Thyroid gland (tissue), 4 donors: ENCODE results near the gene MTHFSD. TPM values are rescaled to one million over a fixed set of nuclear protein-coding genes. Genes with fewer than 3 reads are reported as not detected.

Experiments used
- DNase-seq, 2 donors: peaks; one replicate each; pipeline ENCODE4 v3.0.0-alpha.2; 2019
- H3K27ac ChIP-seq, 3 donors: fragments of 200-600 bp; sonication (generic); 1 replicate in 2 of 3; 2 replicates in 1 of 3; pipeline ENCODE4 v1.5.1; 2016 to 2019; ENCODE audit warnings: mild to moderate bottlenecking in 1 of 3, moderate library complexity in 1 of 3
- H3K27me3 ChIP-seq: fragments of 200-600 bp; sonication (generic); one replicate; pipeline ENCODE4 v1.5.1; 2019
- H3K36me3 ChIP-seq, 2 donors: fragments of 200-600 bp; sonication (generic); one replicate each; pipeline ENCODE4 v1.5.1; 2016 to 2019
- H3K4me1 ChIP-seq, 2 donors: fragments of 200-600 bp; sonication (generic); one replicate each; pipeline ENCODE4 v1.5.1; 2017 to 2019
- H3K4me3 ChIP-seq, 3 donors: fragments of 200-600 bp; sonication (generic); replicated peaks in 1 of 3; 1 replicate in 2 of 3; 2 replicates in 1 of 3; pipeline ENCODE4 v1.5.1; 2016; ENCODE audit warnings: mild to moderate bottlenecking in 1 of 3
- H3K9me3 ChIP-seq: fragments of 200-600 bp; sonication (generic); one replicate; pipeline ENCODE4 v1.5.1; 2017
- CTCF ChIP-seq, 6 experiments: fragments of 200-600 bp in 3 of 6; fragments of 450-650 bp in 3 of 6; sonication (generic) in 3 of 6; IDR thresholded peaks; one replicate each; pipeline ENCODE4 v1.5.1; 2016 to 2019; ENCODE audit warnings: antibody characterized with exemption in 6 of 6, mild to moderate bottlenecking in 2 of 6, inconsistent platforms in 1 of 6, moderate library complexity in 1 of 6
- POLR2A ChIP-seq, 2 donors: fragments of 450-650 bp; IDR thresholded peaks; one replicate each; pipeline ENCODE4 v1.6.1; 2017; ENCODE audit warnings: antibody characterized with exemption in 2 of 2, mild to moderate bottlenecking in 2 of 2, moderate library complexity in 1 of 2
- WGBS, 2 donors: methylation state at CpG; one replicate each; pipeline ENCODE4 v1.1.5; 2017; 5-methylcytosine and 5-hydroxymethylcytosine counted together
- intact Hi-C: fragments of 100-400 bp; cut with DNase I; formaldehyde crosslinking; loops from one replicate; pipeline ENCODE4 v1.15.1; 2023
- total RNA-seq, 4 donors: library from RNA; depleted of rRNA; stranded (reverse); fragments of >200 nt; gene quantifications; one replicate each; pipeline ENCODE4 v1.2.3, GENCODE V29; 2016

The MTHFSD gene
- total RNA-seq, 4 donors from 2014 or later: 21.2 to 27.4 (median 25.2) TPM

- Histone ChIP-seq H3K9me3 (no peaks in the 10 kb centered on the region), H3K27ac (no peak overlapping the region), H3K4me1 (peaks cover 0 to 6% of the 10 kb centered on the region in 2 donors), H3K27me3 (peaks cover 17% of the 10 kb centered on the region), H3K4me3 (no peak overlapping the region), H3K36me3 (no peaks in the 10 kb centered on the region)
- WGBS, 2 donors: 80 to 86% methylated on average over 13 to 16 of the region's 16 CpGs
- intact Hi-C loops: loop anchor here (5.0 kb wide), 1 partner anchor 182 kb away; no protein-coding TSS in a partner anchor
- no peak for DNase-seq
- TF ChIP-seq CTCF (IDR thresholded peaks at IDR 0.05) (no peak), POLR2A (IDR thresholded peaks at IDR 0.05) (no peak)
These were observed 35.9 kb downstream of the MTHFSD start for GRCh38 chr16:86519007-86519648.

GRCh38 chr16:86517652-86518258, 37.3 kb downstream of the MTHFSD start:
- no peak overlapping the region for H3K4me3 ChIP-seq
- H3K9me3 ChIP-seq: no peaks in the 10 kb centered on the region
- peaks cover 18% of the 10 kb centered on the region for H3K27me3 ChIP-seq
- H3K4me1 ChIP-seq: peaks cover 0 to 6% of the 10 kb centered on the region in 2 donors
- no peaks in the 10 kb centered on the region for H3K36me3 ChIP-seq
- WGBS, 2 donors: 27 to 39% methylated on average over 9 to 16 of the region's 17 CpGs
- TF ChIP-seq CTCF (IDR thresholded peaks at IDR 0.05): peak in 5 of 6 experiments; percentile 9 to 62 (median 30)
- TF ChIP-seq POLR2A (IDR thresholded peaks at IDR 0.05): no peak
- H3K27ac ChIP-seq: no peak overlapping the region
- intact Hi-C loops: loop anchor here (5.0 kb wide), 1 partner anchor 180 kb away; no protein-coding TSS in a partner anchor
- DNase-seq: peak; percentile 32 to 47

GRCh38 chr16:86517033-86517432, 38.0 kb downstream of the MTHFSD start:
- WGBS, 2 donors: 42 to 43% methylated on average over 8 to 9 of the region's 9 CpGs
- intact Hi-C loops: loop anchor here (5.0 kb wide), 1 partner anchor 180 kb away; no protein-coding TSS in a partner anchor
- Histone ChIP-seq H3K4me3 (no peak overlapping the region), H3K9me3 (no peaks in the 10 kb centered on the region), H3K27ac (no peak overlapping the region), H3K27me3 (peaks cover 21% of the 10 kb centered on the region), H3K4me1 (peaks cover 0 to 6% of the 10 kb centered on the region in 2 donors), H3K36me3 (no peaks in the 10 kb centered on the region)
- TF ChIP-seq CTCF (IDR thresholded peaks at IDR 0.05) (no peak), POLR2A (IDR thresholded peaks at IDR 0.05) (no peak)
- DNase-seq: no peak

- intact Hi-C loops: loop anchor here (5.0 kb wide), 1 partner anchor 179 kb away; no protein-coding TSS in a partner anchor
- Histone ChIP-seq H3K4me1 (peaks cover 0 to 7% of the 10 kb centered on the region in 2 donors), H3K4me3 (no peak overlapping the region), H3K9me3 (no peaks in the 10 kb centered on the region), H3K27me3 (peaks cover 24% of the 10 kb centered on the region), H3K27ac (no peak overlapping the region), H3K36me3 (no peaks in the 10 kb centered on the region)
- no peak for DNase-seq
- no peak for TF ChIP-seq POLR2A (IDR thresholded peaks at IDR 0.05)
- TF ChIP-seq CTCF (IDR thresholded peaks at IDR 0.05): no peak
- WGBS, 2 donors: 1 to 30% methylated on average over 7 to 12 of the region's 29 CpGs
These were observed 38.4 kb downstream of the MTHFSD start for GRCh38 chr16:86516623-86517003.
